Mucosa of stomach (tissue), 1 donor: Measurements from ENCODE around the gene MRPL33.

Experiments
- H3K27me3 ChIP-seq: one replicate; pipeline ENCODE4 v1.7.0; 2013; ENCODE audit warnings: mild to moderate bottlenecking, low read length; ENCODE audit not compliant: control insufficient read depth, insufficient read depth
- H3K36me3 ChIP-seq: one replicate; pipeline ENCODE4 v1.7.0; 2013; ENCODE audit warnings: low read length; ENCODE audit not compliant: control insufficient read depth, insufficient read depth
- H3K4me1 ChIP-seq: one replicate; pipeline ENCODE4 v1.7.0; 2013; ENCODE audit warnings: mild to moderate bottlenecking, low read length; ENCODE audit not compliant: control insufficient read depth, insufficient read depth
- H3K4me3 ChIP-seq: one replicate; pipeline ENCODE4 v1.7.0; 2013; ENCODE audit warnings: low read length
- H3K9ac ChIP-seq: one replicate; pipeline ENCODE4 v1.7.0; 2013; ENCODE audit warnings: mild to moderate bottlenecking, low read length, moderate library complexity
- H3K9me3 ChIP-seq: one replicate; pipeline ENCODE4 v1.7.0; 2013; ENCODE audit warnings: mild to moderate bottlenecking, low read length, moderate library complexity; ENCODE audit not compliant: control insufficient read depth
- donor health status: Pancreatic carcinoma.

MRPL33 gene

GRCh38 chr2:27795093-27795834 is 23.7 kb downstream of the MRPL33 start:
- Histone ChIP-seq H3K9me3 (no peaks in the 10 kb centered on the region), H3K36me3 (no peaks in the 10 kb centered on the region), H3K27me3 (no peaks in the 10 kb centered on the region), H3K4me1 (peaks cover 20% of the 10 kb centered on the region), H3K4me3 (no peak overlapping the region), H3K9ac (no peak overlapping the region)

- H3K4me3 ChIP-seq = no peak overlapping the region
- no peaks in the 10 kb centered on the region for H3K9me3 ChIP-seq
- H3K27me3 ChIP-seq = no peaks in the 10 kb centered on the region
- H3K9ac ChIP-seq = no peak overlapping the region
- no peaks in the 10 kb centered on the region for H3K36me3 ChIP-seq
- H3K4me1 ChIP-seq = peaks cover 20% of the 10 kb centered on the region
Observed at GRCh38 chr2:27795868-27796277, 24.4 kb downstream of the MRPL33 start.

GRCh38 chr2:27796791-27797765 is 25.6 kb downstream of the MRPL33 start:
- no peak overlapping the region for H3K9ac ChIP-seq

GRCh38 chr2:27797841-27798240 is 26.3 kb downstream of the MRPL33 start:
- H3K9me3 ChIP-seq = no peaks in the 10 kb centered on the region
- no peaks in the 10 kb centered on the region for H3K36me3 ChIP-seq
- no peak overlapping the region for H3K9ac ChIP-seq
- H3K4me3 ChIP-seq = no peak overlapping the region
- peaks cover 15% of the 10 kb centered on the region for H3K4me1 ChIP-seq
- H3K27me3 ChIP-seq = no peaks in the 10 kb centered on the region

More at GRCh38 chr2:27796791-27797765, 25.6 kb downstream of the MRPL33 start:
- H3K4me3 ChIP-seq = no peak overlapping the region
- no peaks in the 10 kb centered on the region for H3K27me3 ChIP-seq
- no peaks in the 10 kb centered on the region for H3K36me3 ChIP-seq
- H3K9me3 ChIP-seq = no peaks in the 10 kb centered on the region
- peaks cover 20% of the 10 kb centered on the region for H3K4me1 ChIP-seq

GRCh38 chr2:27798486-27798885 is 27.0 kb downstream of the MRPL33 start:
- Histone ChIP-seq H3K4me3 (no peak overlapping the region), H3K36me3 (no peaks in the 10 kb centered on the region), H3K27me3 (no peaks in the 10 kb centered on the region), H3K9me3 (no peaks in the 10 kb centered on the region), H3K9ac (no peak overlapping the region), H3K4me1 (peaks cover 9% of the 10 kb centered on the region)

- peaks cover 9% of the 10 kb centered on the region for H3K4me1 ChIP-seq
- no peaks in the 10 kb centered on the region for H3K9me3 ChIP-seq
- no peaks in the 10 kb centered on the region for H3K27me3 ChIP-seq
- H3K9ac ChIP-seq = no peak overlapping the region
- H3K4me3 ChIP-seq = no peak overlapping the region
- no peaks in the 10 kb centered on the region for H3K36me3 ChIP-seq
Observed at GRCh38 chr2:27798948-27799645, 27.6 kb downstream of the MRPL33 start.

- H3K27me3 ChIP-seq = no peaks in the 10 kb centered on the region
- no peak overlapping the region for H3K4me3 ChIP-seq
- peaks cover 9% of the 10 kb centered on the region for H3K4me1 ChIP-seq
- no peaks in the 10 kb centered on the region for H3K9me3 ChIP-seq
- no peaks in the 10 kb centered on the region for H3K36me3 ChIP-seq
- H3K9ac ChIP-seq = no peak overlapping the region
Observed at GRCh38 chr2:27799646-27800010, 28.1 kb downstream of the MRPL33 start.

- Histone ChIP-seq H3K4me3 (no peak overlapping the region), H3K4me1 (peaks cover under 1% of the 10 kb centered on the region)
Observed at GRCh38 chr2:27800856-27801255, 29.3 kb downstream of the MRPL33 start.

GRCh38 chr2:27802547-27802946 is 31.0 kb downstream of the MRPL33 start:
- Histone ChIP-seq H3K9me3 (no peaks in the 10 kb centered on the region), H3K4me1 (peaks cover 8% of the 10 kb centered on the region), H3K4me3 (no peak overlapping the region), H3K27me3 (no peaks in the 10 kb centered on the region), H3K9ac (no peak overlapping the region), H3K36me3 (no peaks in the 10 kb centered on the region)

More at GRCh38 chr2:27800856-27801255, 29.3 kb downstream of the MRPL33 start:
- Histone ChIP-seq H3K27me3 (no peaks in the 10 kb centered on the region), H3K36me3 (no peaks in the 10 kb centered on the region), H3K9me3 (no peaks in the 10 kb centered on the region), H3K9ac (no peak overlapping the region)

GRCh38 chr2:27803046-27803445 is 31.5 kb downstream of the MRPL33 start:
- Histone ChIP-seq H3K27me3 (no peaks in the 10 kb centered on the region), H3K9me3 (no peaks in the 10 kb centered on the region), H3K4me3 (no peak overlapping the region), H3K9ac (no peak overlapping the region), H3K4me1 (peaks cover 12% of the 10 kb centered on the region), H3K36me3 (no peaks in the 10 kb centered on the region)

GRCh38 chr2:27804146-27804545 is 32.6 kb downstream of the MRPL33 start:
- Histone ChIP-seq H3K4me1 (peaks cover 18% of the 10 kb centered on the region), H3K9ac (no peak overlapping the region), H3K4me3 (no peak overlapping the region), H3K36me3 (no peaks in the 10 kb centered on the region), H3K27me3 (no peaks in the 10 kb centered on the region), H3K9me3 (no peaks in the 10 kb centered on the region)
